VCaP (cell line): Measurements from ENCODE around the gene PTGS1.
"Not testable (repeated sequence)": the region's sequence is repeated elsewhere in the genome, so short reads cannot be mapped to it uniquely, and the experiment has no call there.

ENCODE experiments used
- H3K27ac ChIP-seq: fragments of 450-650 bp; 2 replicates; pipeline ENCODE4 v1.5.1; 2017
- CTCF ChIP-seq: fragments of 450-650 bp; conservative IDR thresholded peaks from 2 replicates; pipeline ENCODE4 v1.5.1; 2017; ENCODE audit warnings: mild to moderate bottlenecking, moderate library complexity

PTGS1 gene

GRCh38 chr9:122355336-122355875 is 15.4 kb upstream of the PTGS1 start:
- H3K27ac ChIP-seq, result no peak overlapping the region
- no peak for TF ChIP-seq CTCF

- H3K27ac ChIP-seq, result no peak overlapping the region
- TF ChIP-seq CTCF, result peak; percentile 21; the same call in 1 of the 2 replicates
Measured at GRCh38 chr9:122356627-122357026, 14.2 kb upstream of the PTGS1 start.

GRCh38 chr9:122360891-122361290 is 9.9 kb upstream of the PTGS1 start:
- no peak overlapping the region for H3K27ac ChIP-seq

GRCh38 chr9:122363131-122363530 is 7.7 kb upstream of the PTGS1 start:
- not testable (repeated sequence) for H3K27ac ChIP-seq

More at GRCh38 chr9:122360891-122361290, 9.9 kb upstream of the PTGS1 start:
- TF ChIP-seq CTCF, result no peak

GRCh38 chr9:122364117-122364782 is 6.6 kb upstream of the PTGS1 start:
- no peak for TF ChIP-seq CTCF
- no peak overlapping the region for H3K27ac ChIP-seq

GRCh38 chr9:122364783-122365150 is 6.1 kb upstream of the PTGS1 start:
- no peak overlapping the region for H3K27ac ChIP-seq
- no peak for TF ChIP-seq CTCF

GRCh38 chr9:122366074-122366660 is 4.7 kb upstream of the PTGS1 start:
- H3K27ac ChIP-seq, result peak overlapping the region; percentile 51
- no peak for TF ChIP-seq CTCF

- peak overlapping the region; percentile 51; the same call in 1 of the 2 replicates for H3K27ac ChIP-seq
- TF ChIP-seq CTCF, result no peak
Measured at GRCh38 chr9:122367065-122367464, 3.8 kb upstream of the PTGS1 start.
